LNCaP clone FGC (cell line): ENCODE data around the gene ZFR2.
"Not testable (repeated sequence)": the region's sequence is repeated elsewhere in the genome, so short reads cannot be mapped to it uniquely, and the experiment has no call there.

ENCODE experiments used
- DNase-seq: peaks from one replicate; pipeline ENCODE4 v3.0.0-alpha.2; 2011; ENCODE audit warnings: low read depth
- H3K4me3 ChIP-seq: 2 replicates; pipeline ENCODE4 v1.5.1; 2011; ENCODE audit warnings: mild to moderate bottlenecking, low read depth, low read length, control low read depth
- CTCF ChIP-seq: IDR thresholded peaks from 2 replicates; pipeline ENCODE4 v1.5.1; 2012; ENCODE audit warnings: mild to moderate bottlenecking; ENCODE audit not compliant: control insufficient read depth, insufficient read depth; ENCODE audit errors: extremely low read depth

The ZFR2 gene

GRCh38 chr19:3816566-3817218 is 52.1 kb downstream of the ZFR2 start:
- no peak for DNase-seq
- H3K4me3 ChIP-seq: no peak overlapping the region
- TF ChIP-seq CTCF: no peak

DNA sequence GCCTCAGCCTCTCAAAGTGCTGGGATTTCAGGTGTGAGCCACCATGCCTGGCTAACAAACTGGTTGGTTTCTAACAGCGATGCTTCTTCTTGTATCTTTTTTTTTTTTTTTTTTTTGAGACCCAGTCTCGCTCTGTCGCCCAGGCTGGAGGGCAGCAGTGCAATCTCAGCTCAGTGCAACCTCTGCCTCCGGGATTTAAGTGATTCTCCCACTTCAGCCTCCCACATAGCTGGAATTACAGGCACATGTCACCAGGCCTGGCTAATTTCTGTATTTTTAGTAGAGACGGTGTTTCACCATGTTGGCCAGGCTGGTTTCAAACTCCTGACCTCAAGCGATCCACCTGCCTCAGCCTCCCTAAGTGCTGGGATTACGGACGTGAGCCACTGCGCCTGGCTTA is 52.7 kb downstream of the ZFR2 start:
- DNase-seq, H3K4me3 ChIP-seq: not testable (repeated sequence)

- TF ChIP-seq CTCF: no peak
- no peak for DNase-seq
- H3K4me3 ChIP-seq: no peak overlapping the region
Measured at GRCh38 chr19:3814648-3815047, 54.2 kb downstream of the ZFR2 start.

DNA sequence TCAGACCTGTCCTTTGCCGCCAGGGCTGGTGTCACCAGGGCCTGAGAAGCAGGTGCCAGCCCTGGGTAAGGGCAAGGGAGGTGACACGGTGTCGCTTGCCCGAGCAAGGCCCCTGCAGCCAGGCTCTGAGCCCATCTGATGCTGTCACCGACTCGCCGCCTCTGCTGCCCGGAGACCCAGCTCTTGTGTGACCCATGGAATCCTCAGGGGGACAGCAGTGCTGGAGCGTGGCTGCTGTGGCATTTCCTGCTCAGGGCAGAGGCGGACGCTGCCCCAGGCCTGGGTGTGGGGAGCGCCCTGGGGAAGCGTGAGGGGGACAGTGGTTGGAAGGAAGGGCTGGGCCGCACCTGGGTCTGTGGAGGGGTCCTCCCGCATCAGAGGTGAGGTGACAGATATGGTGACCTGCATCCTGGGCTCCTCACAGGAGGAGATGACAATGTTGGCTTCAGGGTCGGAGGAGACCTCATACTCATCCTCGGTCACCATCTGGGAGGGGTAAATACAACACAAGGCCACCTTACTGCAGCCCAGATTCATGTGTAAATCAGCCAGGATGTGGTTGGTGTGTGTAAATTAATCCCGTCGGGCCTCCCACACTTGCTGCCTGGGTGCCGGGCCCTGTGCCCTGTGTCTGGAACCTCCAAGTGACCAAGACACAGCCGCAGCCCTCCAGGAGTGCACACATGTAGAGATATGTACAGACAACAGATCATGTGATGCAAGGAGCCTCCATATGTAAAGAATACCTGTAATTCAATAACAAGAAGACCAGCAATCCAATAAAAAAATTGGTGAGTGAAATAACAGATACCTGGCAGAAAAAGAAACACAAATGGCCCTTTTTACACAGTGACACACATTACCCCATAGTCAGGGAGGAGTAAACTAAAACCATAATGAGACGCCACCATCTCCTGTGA is 55.1 kb downstream of the ZFR2 start:
- no peak for DNase-seq
- no peak for TF ChIP-seq CTCF
- no peak overlapping the region for H3K4me3 ChIP-seq

GRCh38 chr19:3810708-3811355 is 58.0 kb downstream of the ZFR2 start:
- TF ChIP-seq CTCF: no peak
- DNase-seq: no peak
- H3K4me3 ChIP-seq: no peak overlapping the region

- no peak for DNase-seq
- no peak overlapping the region for H3K4me3 ChIP-seq
- no peak for TF ChIP-seq CTCF
Measured at GRCh38 chr19:3809881-3810707, 58.7 kb downstream of the ZFR2 start.
